T follicular helper cell (primary cell): Measurements from ENCODE around the gene SLC38A3.
"Not testable (repeated sequence)": the region's sequence is repeated elsewhere in the genome, so short reads cannot be mapped to it uniquely, and the experiment has no call there.

ENCODE experiments used
- DNase-seq: peaks from one replicate; pipeline ENCODE4 v3.0.0-alpha.2; 2020; ENCODE audit warnings: low read depth

SLC38A3 gene

DNA sequence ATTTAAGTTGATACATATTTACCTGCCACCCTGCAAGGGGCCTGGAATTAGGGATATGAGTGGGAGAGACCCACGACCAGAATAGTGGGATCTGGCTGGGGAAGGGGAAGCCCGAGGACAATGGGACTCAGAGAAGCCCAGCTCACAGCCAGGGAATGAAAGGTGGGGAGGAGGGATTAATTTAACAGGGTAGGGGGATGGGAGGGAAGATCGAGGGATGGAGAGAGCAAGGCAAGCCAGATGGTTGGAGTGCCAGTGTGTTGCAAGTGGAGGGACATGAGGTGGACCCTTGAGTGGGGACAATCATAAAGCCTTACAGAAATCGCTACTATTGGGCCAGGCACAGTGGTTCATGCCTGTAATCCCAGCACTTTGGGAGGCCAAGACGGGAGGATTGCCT lies 26.5 kb downstream of the SLC38A3 start:
- no peak for DNase-seq

DNA sequence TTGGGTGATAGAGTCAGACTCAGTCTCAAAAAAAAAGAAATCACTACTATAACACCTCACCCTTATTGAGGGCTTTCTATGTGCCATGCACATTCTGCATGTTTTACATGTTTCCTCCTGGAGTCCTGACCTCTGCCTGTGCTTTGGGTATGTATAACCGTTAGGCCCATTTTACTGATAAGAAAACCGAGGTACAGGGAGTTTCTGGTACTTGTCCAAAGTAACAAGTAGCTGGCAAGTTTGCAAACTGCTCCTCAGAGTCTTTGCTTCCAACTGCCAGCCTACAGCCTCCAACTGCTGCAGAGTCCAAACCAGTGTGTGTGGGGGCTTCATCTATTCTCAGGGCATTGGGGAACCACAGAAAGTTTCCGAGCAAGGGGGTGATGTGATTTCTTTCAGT lies 27.2 kb downstream of the SLC38A3 start:
- no peak for DNase-seq

DNA sequence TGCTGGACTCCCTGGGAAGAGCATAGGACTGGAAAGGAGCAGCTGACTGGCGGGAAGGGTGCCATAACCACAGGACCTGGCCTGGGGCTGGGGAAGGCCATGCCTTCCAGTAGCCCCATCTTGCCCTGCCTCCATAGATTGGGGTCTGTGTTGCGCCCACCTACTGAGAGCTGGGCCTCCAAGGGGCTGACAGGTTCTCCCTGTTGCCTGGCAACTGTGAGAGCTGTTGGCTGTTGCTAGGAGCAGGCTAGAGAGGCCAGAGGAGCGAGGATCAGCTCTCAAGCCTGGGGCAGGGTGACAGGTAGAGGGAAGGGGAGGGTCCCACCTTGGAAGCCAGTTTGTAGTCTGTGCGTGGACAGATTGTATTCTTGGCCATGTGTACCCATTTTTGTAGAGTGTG lies 28.1 kb downstream of the SLC38A3 start:
- DNase-seq = no peak

DNA sequence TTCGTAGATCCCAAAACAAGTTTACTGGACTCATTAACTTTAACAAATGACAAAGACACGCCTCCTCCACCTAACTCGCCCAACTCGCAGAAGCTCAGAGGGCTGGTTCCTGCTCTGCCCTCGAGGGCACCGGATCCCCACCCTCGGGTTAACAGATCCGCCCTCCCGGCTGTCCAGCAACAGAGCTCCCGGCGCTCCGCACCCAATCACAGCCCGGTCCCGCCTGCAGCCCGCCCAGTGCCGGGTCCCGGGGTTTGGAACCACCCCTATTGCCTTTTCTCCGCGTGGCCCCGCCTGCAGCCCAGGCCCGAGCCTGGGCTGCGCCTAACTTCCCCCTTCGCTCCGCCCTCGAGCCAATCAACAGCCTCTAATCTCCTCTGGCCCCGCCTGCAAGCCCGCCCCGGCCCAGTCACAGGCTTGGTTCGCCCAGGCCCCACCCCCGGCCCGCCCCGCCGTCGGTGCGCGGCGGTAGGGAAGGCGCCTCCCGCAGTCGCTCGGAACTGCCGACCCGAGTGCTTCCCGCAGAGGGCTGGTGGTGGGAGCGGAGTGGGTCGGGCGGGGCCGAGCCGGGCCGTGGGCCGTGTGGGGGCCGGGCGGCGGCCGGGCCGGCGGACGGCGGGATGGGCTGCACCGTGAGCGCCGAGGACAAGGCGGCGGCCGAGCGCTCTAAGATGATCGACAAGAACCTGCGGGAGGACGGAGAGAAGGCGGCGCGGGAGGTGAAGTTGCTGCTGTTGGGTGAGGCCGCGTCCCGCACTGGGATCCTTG lies 30.8 kb downstream of the SLC38A3 start, which contains the start of gene GNAI2:
Gene GNAI2, plus strand, starts transcription at position 489 of the 768 bp plus-strand sequence. Its CDS starts 132 bp downstream, at position 621.
- peak; percentile 98 for DNase-seq

DNA sequence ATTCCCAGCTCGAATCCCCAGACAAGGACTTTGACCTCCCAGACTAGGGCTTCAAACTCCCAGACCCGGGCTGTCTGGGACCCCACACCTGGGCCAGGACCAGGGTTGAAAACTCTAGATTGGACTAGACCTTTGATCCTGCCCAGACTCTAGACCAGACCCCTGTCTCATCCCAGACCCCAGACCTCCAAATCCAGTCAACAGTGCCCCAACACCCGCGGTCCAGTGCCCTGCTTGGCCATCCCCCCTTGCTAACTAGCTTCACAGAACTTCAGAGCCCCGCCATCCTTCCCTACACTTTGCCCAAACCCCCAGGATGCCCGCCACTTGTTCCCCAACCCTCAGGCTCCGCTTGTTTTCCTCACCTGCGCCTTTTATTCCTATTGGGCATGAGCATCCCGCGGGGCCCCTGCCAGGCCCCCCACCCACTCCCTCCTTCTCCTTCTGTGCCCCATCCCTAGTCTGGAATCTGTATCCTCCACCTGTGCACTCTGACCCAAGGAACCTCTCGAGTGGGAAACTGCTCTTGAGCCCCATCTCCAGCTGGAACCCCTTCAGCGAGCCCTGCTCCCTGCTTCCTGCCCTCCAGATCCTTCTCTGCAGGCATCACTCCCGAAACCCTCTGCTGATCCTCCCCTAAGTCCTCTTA lies 31.5 kb downstream of the SLC38A3 start:
- DNase-seq = no peak

DNA sequence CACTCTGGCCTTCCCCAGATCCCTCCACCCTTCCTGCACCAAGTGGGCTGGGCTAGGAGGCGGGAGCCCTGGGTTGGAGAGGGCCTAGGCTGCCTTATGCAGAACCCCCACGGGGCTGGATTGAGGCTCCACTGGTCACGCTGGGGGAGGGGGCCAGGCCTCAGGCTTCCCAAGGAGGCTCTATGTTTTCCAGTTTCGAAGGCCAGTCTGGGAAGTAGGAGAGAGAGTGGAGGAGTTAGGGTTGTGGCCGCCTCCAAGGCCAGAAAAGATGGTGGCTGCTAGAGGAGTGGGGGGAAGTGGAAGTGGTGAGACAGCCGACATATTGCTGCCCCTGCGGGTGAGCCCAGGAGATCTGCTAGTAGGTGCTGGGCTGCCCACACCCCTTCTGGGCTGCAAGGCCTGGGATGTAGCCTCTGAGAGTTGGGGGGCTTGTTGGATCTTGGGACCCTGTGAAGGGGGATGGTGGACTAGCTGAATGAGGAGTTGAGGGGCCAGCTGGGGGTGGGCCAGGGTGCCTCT lies 32.1 kb downstream of the SLC38A3 start:
- DNase-seq = no peak

DNA sequence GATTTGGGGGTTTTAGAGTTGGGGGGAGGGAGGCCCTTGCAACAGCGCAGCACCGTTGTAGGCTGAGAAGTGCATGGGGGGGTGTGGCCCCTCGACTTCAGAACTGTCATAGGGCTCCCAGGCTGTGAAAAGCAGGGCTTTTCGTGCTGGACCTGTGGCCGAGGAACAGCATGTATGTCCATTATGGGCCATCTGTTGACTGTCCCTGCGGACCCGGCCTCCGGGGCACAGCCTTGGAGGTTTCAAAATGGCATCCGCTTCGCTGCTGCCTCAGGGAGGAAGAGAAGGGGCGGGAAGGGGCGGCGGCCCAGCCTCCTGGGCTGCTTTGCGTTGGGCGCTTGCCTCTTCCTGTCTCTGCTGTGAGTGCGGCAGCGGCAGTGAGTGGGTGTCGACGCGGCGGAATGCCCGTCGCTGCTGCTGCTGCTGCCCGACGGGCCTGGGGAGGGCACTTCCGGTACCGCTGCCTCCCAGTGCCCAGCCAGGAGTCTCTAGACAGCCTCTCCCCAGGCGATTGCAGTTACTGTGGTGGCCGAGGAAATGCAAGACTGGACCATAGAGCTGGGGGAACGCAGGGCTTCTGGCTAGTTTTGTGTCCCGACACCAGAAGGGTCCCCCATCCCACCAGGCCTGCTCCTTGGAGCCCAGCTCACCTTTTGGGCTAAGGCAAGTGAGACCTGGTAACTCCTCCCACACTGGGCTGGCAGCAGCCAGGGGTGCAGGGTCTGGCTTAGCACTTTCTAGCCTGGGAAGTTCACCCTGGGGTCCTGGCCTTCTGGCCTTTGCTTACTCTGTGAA lies 32.9 kb downstream of the SLC38A3 start:
- peak; percentile 80 for DNase-seq

DNA sequence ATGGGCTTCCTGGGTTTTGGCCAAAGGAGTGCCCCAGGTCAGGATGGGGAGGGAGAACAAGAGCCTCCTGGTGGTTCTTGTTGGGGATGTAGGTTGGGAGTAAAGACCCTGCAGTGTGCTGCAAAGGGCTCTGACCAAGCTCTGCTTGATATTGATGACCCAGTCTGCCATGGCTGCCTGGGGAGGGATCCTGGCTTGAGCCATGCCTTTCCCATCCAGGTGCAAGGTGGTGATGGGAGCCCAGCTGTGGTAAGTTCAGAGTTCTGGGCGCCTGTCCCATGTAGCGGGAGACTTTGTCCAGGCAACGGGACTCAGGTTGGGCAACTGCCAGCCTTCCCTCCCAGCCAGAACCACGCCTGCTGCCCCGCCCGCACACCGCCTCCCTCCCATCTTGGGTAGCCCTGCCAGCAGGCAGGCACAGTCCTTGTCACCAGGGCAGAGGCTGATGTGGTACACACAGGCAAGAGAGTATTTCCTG lies 33.5 kb downstream of the SLC38A3 start:
- DNase-seq = no peak

DNA sequence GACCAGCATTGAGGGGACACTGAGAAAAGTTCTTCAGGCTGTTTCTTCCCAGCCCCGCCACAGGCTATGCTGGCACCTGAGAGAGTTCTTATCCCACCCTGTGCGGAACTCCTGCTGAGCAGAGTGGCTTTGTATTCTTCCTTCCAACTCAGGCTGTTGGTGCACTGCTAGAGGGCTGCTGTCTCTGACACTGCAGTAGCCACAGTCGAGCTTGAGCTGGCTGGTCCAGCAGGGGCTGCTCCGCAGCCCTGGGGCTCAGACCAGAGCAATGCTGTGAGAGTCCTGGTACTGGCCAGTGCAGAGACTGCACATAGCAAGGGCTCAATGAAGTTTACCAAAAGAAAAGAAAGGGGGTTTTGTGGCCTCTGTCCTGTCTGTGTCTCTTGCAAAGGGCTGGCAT lies 34.6 kb downstream of the SLC38A3 start:
- DNase-seq = no peak

DNA sequence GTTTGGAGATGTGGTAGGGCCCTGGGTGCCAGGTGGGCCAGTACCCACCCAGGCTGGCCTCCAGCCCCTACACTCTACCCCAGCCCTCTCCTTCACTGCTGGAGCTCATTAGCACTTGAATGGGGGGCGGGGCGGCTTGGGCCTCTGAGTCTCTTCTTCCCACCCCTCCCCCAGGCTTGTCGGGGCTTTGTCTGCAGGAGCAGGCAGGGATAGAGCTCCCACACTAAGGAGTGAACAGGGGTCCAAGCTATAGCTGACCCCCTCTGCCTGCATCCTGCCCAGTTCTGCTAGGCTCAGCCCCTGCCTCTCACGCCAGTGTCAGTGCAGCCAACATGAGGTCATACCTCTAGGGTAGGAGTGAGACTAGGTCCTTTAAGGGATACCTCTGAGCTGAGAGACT lies 36.1 kb downstream of the SLC38A3 start:
- DNase-seq = no peak

DNA sequence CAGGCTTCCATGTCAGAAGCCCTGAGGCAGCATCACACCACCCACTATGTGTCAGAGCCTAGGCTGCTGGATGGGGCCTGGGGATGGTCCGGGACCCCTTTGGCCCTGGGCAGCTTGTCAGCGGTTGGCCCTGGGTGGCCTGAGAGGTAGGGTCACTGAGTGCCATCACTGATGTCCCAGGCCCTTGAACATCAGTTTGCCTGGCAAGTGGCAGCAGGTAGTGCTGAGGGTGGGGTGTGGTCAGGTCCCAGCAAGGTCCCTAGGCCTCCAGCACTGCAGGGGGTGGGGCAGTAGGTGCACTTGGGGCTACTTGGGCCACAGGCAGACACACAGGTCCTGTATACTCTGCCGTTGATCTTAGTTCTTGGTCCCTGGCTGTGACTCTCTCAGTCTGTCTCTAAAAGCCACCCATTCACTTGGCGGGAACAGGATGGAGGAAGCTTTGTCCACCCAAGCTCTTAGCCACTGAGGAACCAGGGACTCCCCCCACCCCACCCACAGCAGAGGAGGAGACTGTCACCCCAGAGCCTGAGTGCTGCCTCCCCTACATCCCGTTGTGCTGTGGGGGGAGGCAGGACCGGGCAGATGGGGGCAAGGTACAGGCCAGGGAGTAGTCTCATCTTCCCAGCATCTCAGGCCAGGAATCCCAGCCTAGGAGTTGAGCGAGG lies 36.8 kb downstream of the SLC38A3 start:
- DNase-seq = no peak

DNA sequence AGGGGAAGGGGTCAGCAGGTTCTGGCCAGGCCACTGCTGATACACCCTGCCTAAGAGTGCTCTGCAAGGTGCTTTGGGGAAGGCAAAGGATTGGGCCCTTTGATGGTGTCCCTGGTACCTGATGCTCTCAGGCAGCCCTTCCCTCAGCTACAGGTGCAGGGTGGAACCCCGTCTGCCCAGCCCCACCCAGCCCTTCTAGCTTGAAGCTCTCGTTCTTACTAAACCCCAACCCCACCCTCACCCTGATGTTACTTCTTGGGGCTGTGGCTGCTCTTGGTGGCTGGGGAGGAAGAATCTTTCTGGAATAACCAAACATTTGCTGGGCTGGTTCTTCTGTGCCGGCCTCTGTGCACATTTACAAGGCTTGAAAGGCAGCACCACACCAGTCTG lies 37.3 kb downstream of the SLC38A3 start:
- DNase-seq = no peak

DNA sequence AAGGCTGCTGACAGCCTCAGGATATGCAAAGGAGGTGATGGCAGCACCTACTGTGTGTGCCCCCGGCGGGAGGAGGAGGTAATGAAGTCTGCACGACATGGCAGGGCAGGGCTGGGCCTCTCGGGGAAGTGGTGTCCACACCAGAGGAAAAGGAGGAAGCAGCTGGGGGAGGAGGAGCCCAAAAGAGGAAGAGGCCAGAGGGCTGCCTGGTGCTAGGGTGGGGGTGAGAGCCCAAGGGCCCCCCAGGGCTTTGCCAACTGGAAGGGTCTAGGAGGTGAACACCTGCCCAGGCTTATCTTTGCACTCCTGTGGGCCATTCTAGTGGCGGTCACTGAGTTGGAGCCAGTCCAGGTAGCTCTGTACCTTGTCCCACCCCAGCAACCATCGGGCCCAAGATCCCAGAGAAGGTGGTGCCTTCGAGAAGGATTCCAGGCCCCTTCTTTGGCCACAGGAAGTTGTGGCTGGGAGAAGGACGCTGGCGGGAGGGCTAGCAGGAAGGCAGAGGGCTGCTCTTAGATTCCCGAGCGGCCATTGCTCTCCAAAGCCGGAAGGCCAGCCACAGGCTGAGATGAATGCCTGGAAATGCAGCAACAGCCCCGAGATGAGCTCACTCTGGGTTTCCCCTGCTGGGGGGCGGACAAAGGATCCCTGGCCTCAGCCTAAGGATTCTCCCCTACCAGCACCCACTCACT lies 37.9 kb downstream of the SLC38A3 start:
- no peak for DNase-seq

DNA sequence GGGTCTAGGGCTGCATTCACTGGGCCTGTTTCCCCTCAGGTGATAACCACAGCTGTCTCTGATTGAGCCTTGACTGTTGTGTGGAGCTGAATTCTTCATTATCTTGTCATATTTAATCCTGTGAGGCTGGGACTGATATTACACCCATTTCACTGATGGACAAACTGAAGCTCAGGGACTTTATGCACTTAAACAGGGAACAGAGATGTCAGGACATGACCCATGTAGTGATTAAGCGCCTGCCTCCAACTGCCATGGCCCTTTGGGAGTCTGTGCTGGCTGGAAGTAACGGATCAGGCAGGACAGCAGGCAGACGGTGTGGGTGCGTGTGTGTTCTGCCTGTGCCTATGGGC lies 38.4 kb downstream of the SLC38A3 start:
- DNase-seq = no peak

DNA sequence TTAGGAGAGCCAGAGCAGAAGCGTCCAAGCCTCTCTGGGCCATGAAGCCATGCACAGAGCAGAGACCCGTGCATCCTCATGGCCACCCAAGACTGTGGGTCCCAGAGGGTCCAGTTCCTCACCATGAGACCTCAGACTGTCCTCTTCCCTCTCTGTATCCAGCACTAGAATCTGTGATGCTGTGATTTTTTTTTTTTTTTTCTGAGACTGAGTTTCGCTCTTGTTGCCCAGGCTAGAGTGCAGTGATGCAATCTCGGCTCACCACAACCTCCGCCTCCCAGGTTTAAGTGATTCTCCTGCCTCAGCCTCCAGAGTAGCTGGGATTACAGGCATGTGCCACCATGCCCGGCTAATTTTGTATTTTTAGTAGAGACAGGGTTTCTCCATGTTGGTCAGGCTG lies 39.7 kb downstream of the SLC38A3 start:
- not testable (repeated sequence) for DNase-seq

DNA sequence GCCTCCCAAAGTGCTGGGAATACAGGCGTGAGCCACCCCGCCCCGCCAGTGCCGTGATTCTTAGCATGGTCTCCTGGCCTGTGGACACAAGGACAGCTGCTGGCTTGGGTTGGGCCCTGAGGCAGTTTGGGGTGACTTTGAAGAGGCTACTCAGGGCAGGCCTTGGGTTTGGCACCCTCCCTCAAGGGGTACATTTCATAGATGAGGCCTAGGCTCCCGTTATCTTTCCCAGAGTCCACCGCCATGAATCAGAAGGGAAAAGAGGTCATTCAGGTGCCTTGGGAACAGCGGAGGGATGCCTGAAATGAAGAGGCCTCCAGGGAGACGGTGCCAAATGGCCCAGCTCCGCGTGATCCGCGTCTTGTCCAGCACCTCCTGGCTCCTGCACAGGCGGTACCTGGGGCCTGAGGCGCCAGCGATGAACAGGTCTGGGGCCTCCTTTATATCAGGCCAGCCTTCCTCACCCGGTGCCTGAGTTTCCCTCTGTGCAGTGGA lies 40.2 kb downstream of the SLC38A3 start:
- DNase-seq = no peak

DNA sequence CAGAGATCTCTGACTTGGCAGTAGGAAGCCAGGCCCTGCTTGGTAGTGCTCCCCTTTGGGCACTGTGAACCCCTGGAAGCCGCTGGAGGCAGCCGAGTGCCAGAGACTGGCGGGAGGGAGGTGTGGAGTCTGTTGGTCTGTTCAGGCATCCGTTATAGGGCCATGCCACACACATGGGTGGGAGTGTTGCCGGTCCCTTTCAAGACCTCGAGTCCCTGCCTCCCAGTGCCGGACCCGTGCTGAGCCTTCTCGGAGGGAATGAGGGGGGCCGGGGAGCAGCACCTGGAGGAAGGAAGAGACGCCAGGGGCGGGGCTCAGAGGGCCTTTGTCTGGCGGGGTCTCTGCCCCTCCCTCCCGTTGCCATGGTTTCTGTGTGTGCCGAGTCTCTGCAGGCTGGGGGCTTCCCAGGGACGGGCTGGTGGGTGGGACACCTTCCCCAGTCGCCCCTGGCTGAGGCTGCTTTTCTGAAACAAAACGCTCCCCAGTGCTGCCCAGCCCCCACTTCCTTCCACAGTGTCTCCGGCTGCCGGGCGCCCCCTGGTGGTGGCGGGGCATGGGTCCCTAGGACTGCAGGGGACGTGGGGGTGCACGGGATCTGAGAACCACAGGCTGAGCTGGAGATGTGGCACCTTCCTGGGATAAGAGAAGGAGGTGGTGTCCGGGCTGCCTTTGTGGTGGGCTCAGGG lies 40.9 kb downstream of the SLC38A3 start:
- peak; percentile 94 for DNase-seq

DNA sequence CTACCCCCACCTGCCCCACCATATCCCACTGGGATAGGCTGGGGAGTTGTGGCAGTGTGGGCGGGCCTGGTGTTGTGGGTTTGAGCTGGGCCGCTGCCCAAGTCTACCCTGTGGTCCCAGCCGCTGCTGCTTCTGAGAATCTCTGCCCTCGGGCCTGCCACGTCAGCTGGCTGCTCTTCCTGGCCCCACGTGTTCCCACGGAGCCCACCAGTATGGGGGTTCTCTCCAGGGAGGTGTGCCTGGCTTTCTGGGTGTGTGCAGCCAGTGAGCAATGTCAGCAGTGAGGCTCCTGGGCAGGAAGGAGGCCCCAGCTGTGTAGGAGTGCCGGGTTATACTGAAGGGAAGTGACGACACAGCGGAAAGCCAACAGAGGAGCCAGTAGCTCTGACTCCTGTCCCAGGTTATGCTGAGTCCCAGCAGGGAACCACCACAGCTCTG lies 41.5 kb downstream of the SLC38A3 start:
- DNase-seq = peak; percentile 76

DNA sequence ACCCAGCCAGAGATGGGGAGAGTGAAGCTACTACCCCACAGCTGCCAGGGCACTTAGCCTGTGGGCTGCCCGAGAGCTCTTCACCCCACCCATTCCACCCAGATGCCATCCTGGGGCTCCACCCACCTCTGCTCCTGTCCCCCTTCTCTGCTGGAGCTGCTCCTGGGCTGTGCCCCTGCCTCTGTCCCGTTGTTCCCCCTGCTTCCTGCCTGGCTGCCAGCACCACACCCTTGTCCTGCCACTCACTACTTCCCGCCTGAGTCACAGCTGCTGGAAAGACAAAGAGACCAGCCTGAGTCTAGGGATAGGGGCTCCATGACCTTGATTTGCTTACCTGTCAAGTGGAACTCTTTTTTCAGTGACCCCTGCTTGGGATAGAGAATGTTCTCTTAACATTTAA lies 43.3 kb downstream of the SLC38A3 start:
- DNase-seq = no peak

DNA sequence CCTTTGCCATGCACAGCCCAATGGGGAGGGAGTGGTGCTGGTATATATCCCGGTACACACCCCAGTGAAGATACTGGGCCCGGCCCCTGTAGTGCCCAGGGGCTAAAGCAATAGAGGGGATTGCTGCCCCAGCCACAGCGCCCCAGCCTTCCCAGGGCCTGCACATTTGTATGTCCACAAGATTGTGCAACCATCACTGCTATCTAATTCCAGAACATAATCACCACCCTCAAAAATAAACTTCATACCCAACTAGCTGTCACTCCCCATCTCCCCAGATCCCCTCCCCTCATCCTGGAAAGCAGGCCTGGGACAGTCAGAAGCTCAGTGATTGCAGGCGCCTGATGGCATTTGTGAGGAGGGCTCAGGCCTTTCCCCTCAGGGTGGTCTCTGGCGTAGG lies 44.4 kb downstream of the SLC38A3 start:
- no peak for DNase-seq

DNA sequence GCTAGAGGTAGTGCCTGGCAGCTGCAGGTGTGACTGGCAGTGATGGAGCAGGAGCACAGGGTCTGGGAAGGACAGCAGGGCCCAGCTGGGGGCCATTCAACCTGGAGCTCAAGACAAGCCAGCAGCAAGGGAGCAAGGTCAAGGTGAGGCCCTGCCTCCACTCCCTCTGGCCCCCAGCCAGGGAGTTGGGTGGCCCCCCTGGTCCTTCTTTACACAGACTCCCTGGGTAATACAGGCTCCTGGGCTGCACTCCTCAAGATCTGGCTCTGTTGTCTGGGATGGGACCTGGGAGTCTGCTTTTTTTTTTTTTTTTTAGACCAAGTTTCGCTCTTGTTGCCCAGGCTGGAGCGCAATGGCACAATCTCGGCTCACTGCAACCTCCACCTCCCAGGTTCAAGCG lies 45.4 kb downstream of the SLC38A3 start:
- DNase-seq = no peak
